Hepatocyte (in vitro differentiated cells): ENCODE measurements around the gene GNG12. TPM values are rescaled to one million over a fixed set of nuclear protein-coding genes. Genes with fewer than 3 reads are reported as not detected.
A peak's percentile ranks its signal among the peaks of the same experiment; 100 is the strongest.

Experiments
- DNase-seq: peaks from one replicate; pipeline ENCODE4 v3.0.0-alpha.2; 2016; ENCODE audit warnings: low spot score
- H2AFZ ChIP-seq: fragments of 200-600 bp; sonication (generic); 2 replicates; pipeline ENCODE4 v1.6.0; 2016; ENCODE audit warnings: antibody characterized with exemption, mild to moderate bottlenecking
- H3K27ac ChIP-seq: fragments of 200-600 bp; sonication (generic); 2 replicates; pipeline ENCODE4 v1.5.1; 2016; ENCODE audit warnings: mild to moderate bottlenecking
- H3K27me3 ChIP-seq: fragments of 200-600 bp; sonication (generic); 2 replicates; pipeline ENCODE4 v1.6.1; 2016
- H3K36me3 ChIP-seq: fragments of 200-600 bp; sonication (generic); replicated peaks from 2 replicates; pipeline ENCODE4 v1.5.1; 2016; ENCODE audit warnings: low read depth; ENCODE audit not compliant: insufficient read depth
- H3K4me1 ChIP-seq: fragments of 200-600 bp; sonication (generic); 2 replicates; pipeline ENCODE4 v1.5.1; 2016; ENCODE audit warnings: mild to moderate bottlenecking, moderate library complexity; ENCODE audit not compliant: insufficient read depth
- H3K4me2 ChIP-seq: fragments of 200-600 bp; sonication (generic); 2 replicates; pipeline ENCODE4 v1.6.0; 2016
- H3K4me3 ChIP-seq: fragments of 200-600 bp; sonication (generic); 2 replicates; pipeline ENCODE4 v1.5.1; 2016; ENCODE audit warnings: mild to moderate bottlenecking
- H3K79me2 ChIP-seq: fragments of 200-600 bp; sonication (generic); 2 replicates; pipeline ENCODE4 v1.6.0; 2017; ENCODE audit warnings: mild to moderate bottlenecking
- H3K9me2 ChIP-seq: fragments of 200-600 bp; sonication (generic); replicated peaks from 2 replicates; pipeline ENCODE4 v1.6.0; 2017; ENCODE audit warnings: mild to moderate bottlenecking; ENCODE audit not compliant: insufficient read depth
- H3K9me3 ChIP-seq: fragments of 200-600 bp; sonication (generic); 2 replicates; pipeline ENCODE4 v1.5.1; 2016; ENCODE audit warnings: low read depth, mild to moderate bottlenecking
- H4K20me1 ChIP-seq: fragments of 200-600 bp; sonication (generic); 2 replicates; pipeline ENCODE4 v1.6.0; 2016; ENCODE audit warnings: mild to moderate bottlenecking; ENCODE audit not compliant: insufficient read depth, poor library complexity, severe bottlenecking
- CTCF ChIP-seq: fragments of 200-600 bp; sonication (generic); IDR thresholded peaks from 2 replicates; pipeline ENCODE4 v1.5.1; 2016; ENCODE audit warnings: antibody characterized with exemption, mild to moderate bottlenecking; ENCODE audit not compliant: poor library complexity
- EZH2 ChIP-seq: fragments of 200-600 bp; sonication (generic); IDR thresholded peaks from 2 replicates; pipeline ENCODE4 v1.6.1; 2016; ENCODE audit warnings: antibody characterized with exemption, mild to moderate bottlenecking, borderline replicate concordance
- EZH2phosphoT487 ChIP-seq: fragments of 200-600 bp; sonication (generic); IDR thresholded peaks from one replicate; pipeline ENCODE4 v1.6.1; 2018; ENCODE audit warnings: antibody characterized with exemption, mild to moderate bottlenecking, low read depth, moderate library complexity; ENCODE audit not compliant: unreplicated experiment, severe bottlenecking
- WGBS: methylation state at CpG from one replicate; pipeline ENCODE4 v1.1.6; 2016; ENCODE audit warnings: low lambda C conversion rate; ENCODE audit errors: missing lambda C conversion rate; 5-methylcytosine and 5-hydroxymethylcytosine counted together
- polyA plus RNA-seq: library from polyadenylated mRNA; unstranded; fragments of >200 nt; fragmentation: Nextera tagmentation; extraction: Ambion mirVana; gene quantifications from 2 replicates; pipeline ENCODE4 v1.2.1, GENCODE V29; 2016
- total RNA-seq: library from RNA; depleted of rRNA; stranded (reverse); fragments of >200 nt; gene quantifications from 2 replicates; pipeline ENCODE4 v1.2.3, GENCODE V29; 2014

The GNG12 gene
- total and polyA plus RNA-seq, 2 experiments from 2014 or later, result 49.6 to 108 TPM

GRCh38 chr1:67879485-67879884 is 46.2 kb upstream of the GNG12 start:
- no peaks in the 10 kb centered on the region for H3K9me2 ChIP-seq
- H3K4me3 ChIP-seq, result no peak overlapping the region
- no peak overlapping the region for H3K4me2 ChIP-seq
- no peak for TF ChIP-seq EZH2
- no peak for TF ChIP-seq EZH2phosphoT487
- no peak for TF ChIP-seq CTCF
- H4K20me1 ChIP-seq, result no peaks in the 10 kb centered on the region
- no peak overlapping the region for H2AFZ ChIP-seq
- H3K79me2 ChIP-seq, result no peaks in the 10 kb centered on the region
- DNase-seq, result no peak
- no peaks in the 10 kb centered on the region for H3K9me3 ChIP-seq
- no peaks in the 10 kb centered on the region for H3K36me3 ChIP-seq
- peak overlapping the region; percentile 12 for H3K27ac ChIP-seq
- H3K27me3 ChIP-seq, result no peaks in the 10 kb centered on the region
- WGBS, result 100% methylated on average over 1 of the region's 1 CpG
- H3K4me1 ChIP-seq, result no peaks in the 10 kb centered on the region

GRCh38 chr1:67874501-67875111 is 41.3 kb upstream of the GNG12 start:
- H3K4me2 ChIP-seq, result no peak overlapping the region
- no peak for DNase-seq
- H3K27me3 ChIP-seq, result no peaks in the 10 kb centered on the region
- TF ChIP-seq CTCF, result no peak
- TF ChIP-seq EZH2, result no peak
- TF ChIP-seq EZH2phosphoT487, result no peak
- no peaks in the 10 kb centered on the region for H3K79me2 ChIP-seq
- 68% methylated on average over 2 of the region's 2 CpGs for WGBS
- H3K9me2 ChIP-seq, result no peaks in the 10 kb centered on the region
- H3K9me3 ChIP-seq, result no peaks in the 10 kb centered on the region
- no peaks in the 10 kb centered on the region for H4K20me1 ChIP-seq
- no peak overlapping the region for H3K4me3 ChIP-seq
- peak overlapping the region; percentile 37 for H3K27ac ChIP-seq
- H2AFZ ChIP-seq, result no peak overlapping the region
- no peaks in the 10 kb centered on the region for H3K36me3 ChIP-seq
- H3K4me1 ChIP-seq, result no peaks in the 10 kb centered on the region

GRCh38 chr1:67869233-67869632 is 36.0 kb upstream of the GNG12 start:
- Histone ChIP-seq H3K36me3 (no peaks in the 10 kb centered on the region), H3K27ac (no peak overlapping the region), H3K9me2 (no peaks in the 10 kb centered on the region), H3K4me3 (no peak overlapping the region), H3K9me3 (no peaks in the 10 kb centered on the region), H3K4me1 (no peaks in the 10 kb centered on the region), H3K27me3 (no peaks in the 10 kb centered on the region), H3K4me2 (no peak overlapping the region), H4K20me1 (no peaks in the 10 kb centered on the region), H3K79me2 (no peaks in the 10 kb centered on the region), H2AFZ (no peak overlapping the region)
- TF ChIP-seq EZH2, result no peak
- TF ChIP-seq CTCF, result no peak
- no peak for TF ChIP-seq EZH2phosphoT487
- WGBS, result 57% methylated on average over 1 of the region's 1 CpG
- DNase-seq, result no peak

GRCh38 chr1:67863637-67864036 is 30.4 kb upstream of the GNG12 start:
- DNase-seq, result no peak
- TF ChIP-seq CTCF, result no peak
- no peak for TF ChIP-seq EZH2phosphoT487
- no peak for TF ChIP-seq EZH2
- Histone ChIP-seq H4K20me1 (no peaks in the 10 kb centered on the region), H2AFZ (no peak overlapping the region), H3K9me2 (no peaks in the 10 kb centered on the region), H3K79me2 (no peaks in the 10 kb centered on the region), H3K9me3 (no peaks in the 10 kb centered on the region), H3K36me3 (no peaks in the 10 kb centered on the region), H3K4me1 (no peaks in the 10 kb centered on the region), H3K27ac (no peak overlapping the region), H3K4me2 (no peak overlapping the region), H3K4me3 (no peak overlapping the region), H3K27me3 (no peaks in the 10 kb centered on the region)
- 93% methylated on average over 2 of the region's 2 CpGs for WGBS
